ENCODE measurements around the gene HBD.

The HBD gene

GRCh38 chr11:5188201-5188600 is 46.1 kb downstream of the HBD start:
- no peak for DNase-seq (ENCODE audit: low read depth in 2 of 2)

Data from fibroblast of skin of left biceps (primary cell).